ENCODE results near the gene VEGFB.

VEGFB gene

DNA sequence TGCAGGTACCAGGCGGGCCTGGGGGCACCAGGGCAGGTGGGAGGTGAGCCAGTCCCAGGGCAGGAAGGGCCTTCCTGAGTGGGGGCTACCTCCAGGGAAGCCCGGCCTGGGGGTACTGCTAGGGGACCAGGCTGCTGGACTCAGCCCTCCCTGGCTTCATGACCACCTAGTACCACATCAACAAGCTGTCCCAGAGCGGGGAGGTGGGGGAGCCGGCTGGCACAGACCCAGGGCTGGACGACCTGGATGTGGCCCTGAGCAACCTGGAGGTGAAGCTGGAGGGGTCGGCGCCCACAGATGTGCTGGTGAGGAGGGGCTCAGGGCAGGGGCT is 15.1 kb upstream of the VEGFB start:
- TF ChIP-seq EP300 (IDR thresholded peaks at IDR 0.05; ENCODE audit: borderline replicate concordance), result no peak

DNA sequence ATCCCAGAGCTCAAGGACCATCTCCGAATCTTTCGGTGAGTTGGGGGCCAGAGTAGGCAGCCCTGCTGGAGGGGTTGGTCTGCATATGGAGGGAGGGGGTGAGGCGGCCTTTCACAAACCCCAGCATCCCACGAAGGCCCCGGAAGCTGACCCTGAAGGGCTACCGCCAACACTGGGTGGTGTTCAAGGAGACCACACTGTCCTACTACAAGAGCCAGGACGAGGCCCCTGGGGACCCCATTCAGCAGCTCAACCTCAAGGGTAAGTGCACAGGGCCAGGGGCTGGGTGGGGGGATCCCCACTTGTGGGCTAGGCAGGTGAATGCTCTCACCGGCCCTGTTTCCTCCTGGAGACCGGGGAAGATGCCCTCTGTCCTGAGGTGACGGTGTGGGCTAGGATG is 14.6 kb upstream of the VEGFB start:
- TF ChIP-seq TAF1 (IDR thresholded peaks at IDR 0.05; ENCODE audit: low read depth) (no peak), NFIC (IDR thresholded peaks at IDR 0.05) (no peak), EGR1 (IDR thresholded peaks at IDR 0.05) (no peak), YY1 (IDR thresholded peaks at IDR 0.05; ENCODE audit: low read depth) (no peak), ZBTB7A (IDR thresholded peaks at IDR 0.05; ENCODE audit: low read depth) (no peak), TCF12 (IDR thresholded peaks at IDR 0.05; ENCODE audit: low read depth) (no peak), TEAD4 (IDR thresholded peaks at IDR 0.05) (no peak), FOXM1 (IDR thresholded peaks at IDR 0.05; ENCODE audit: borderline replicate concordance, low read depth) (no peak), RAD21 (IDR thresholded peaks at IDR 0.05; ENCODE audit: low read depth) (no peak), EP300 (IDR thresholded peaks at IDR 0.05; ENCODE audit: borderline replicate concordance) (no peak), CREB1 (IDR thresholded peaks at IDR 0.05; ENCODE audit: low read depth) (no peak)
- TF ChIP-seq, protein P1, sequence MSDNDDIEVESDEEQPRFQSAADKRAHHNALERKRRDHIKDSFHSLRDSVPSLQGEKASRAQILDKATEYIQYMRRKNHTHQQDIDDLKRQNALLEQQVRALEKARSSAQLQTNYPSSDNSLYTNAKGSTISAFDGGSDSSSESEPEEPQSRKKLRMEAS (IDR thresholded peaks at IDR 0.05), result no peak
- TF ChIP-seq, protein P2, sequence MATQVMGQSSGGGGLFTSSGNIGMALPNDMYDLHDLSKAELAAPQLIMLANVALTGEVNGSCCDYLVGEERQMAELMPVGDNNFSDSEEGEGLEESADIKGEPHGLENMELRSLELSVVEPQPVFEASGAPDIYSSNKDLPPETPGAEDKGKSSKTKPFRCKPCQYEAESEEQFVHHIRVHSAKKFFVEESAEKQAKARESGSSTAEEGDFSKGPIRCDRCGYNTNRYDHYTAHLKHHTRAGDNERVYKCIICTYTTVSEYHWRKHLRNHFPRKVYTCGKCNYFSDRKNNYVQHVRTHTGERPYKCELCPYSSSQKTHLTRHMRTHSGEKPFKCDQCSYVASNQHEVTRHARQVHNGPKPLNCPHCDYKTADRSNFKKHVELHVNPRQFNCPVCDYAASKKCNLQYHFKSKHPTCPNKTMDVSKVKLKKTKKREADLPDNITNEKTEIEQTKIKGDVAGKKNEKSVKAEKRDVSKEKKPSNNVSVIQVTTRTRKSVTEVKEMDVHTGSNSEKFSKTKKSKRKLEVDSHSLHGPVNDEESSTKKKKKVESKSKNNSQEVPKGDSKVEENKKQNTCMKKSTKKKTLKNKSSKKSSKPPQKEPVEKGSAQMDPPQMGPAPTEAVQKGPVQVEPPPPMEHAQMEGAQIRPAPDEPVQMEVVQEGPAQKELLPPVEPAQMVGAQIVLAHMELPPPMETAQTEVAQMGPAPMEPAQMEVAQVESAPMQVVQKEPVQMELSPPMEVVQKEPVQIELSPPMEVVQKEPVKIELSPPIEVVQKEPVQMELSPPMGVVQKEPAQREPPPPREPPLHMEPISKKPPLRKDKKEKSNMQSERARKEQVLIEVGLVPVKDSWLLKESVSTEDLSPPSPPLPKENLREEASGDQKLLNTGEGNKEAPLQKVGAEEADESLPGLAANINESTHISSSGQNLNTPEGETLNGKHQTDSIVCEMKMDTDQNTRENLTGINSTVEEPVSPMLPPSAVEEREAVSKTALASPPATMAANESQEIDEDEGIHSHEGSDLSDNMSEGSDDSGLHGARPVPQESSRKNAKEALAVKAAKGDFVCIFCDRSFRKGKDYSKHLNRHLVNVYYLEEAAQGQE (IDR thresholded peaks at IDR 0.05; ENCODE audit: low read depth), result no peak
- TF ChIP-seq, protein P3, sequence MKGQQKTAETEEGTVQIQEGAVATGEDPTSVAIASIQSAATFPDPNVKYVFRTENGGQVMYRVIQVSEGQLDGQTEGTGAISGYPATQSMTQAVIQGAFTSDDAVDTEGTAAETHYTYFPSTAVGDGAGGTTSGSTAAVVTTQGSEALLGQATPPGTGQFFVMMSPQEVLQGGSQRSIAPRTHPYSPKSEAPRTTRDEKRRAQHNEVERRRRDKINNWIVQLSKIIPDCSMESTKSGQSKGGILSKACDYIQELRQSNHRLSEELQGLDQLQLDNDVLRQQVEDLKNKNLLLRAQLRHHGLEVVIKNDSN (IDR thresholded peaks at IDR 0.05), result no peak

DNA sequence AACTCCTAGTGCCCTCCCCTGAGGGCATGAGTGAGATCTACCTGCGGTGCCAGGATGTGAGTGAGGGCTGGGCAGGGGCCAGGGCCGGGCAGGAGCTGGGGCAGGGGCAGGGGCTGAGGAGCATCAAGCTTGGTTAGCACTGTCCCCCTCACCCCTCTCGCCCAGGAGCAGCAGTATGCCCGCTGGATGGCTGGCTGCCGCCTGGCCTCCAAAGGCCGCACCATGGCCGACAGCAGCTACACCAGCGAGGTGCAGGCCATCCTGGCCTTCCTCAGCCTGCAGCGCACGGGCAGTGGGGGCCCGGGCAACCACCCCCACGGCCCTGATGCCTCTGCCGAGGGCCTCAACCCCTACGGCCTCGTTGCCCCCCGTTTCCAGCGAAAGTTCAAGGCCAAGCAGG is 14.1 kb upstream of the VEGFB start:
- TF ChIP-seq TAF1 (IDR thresholded peaks at IDR 0.05; ENCODE audit: low read depth) (no peak), FOXM1 (IDR thresholded peaks at IDR 0.05; ENCODE audit: borderline replicate concordance, low read depth) (no peak), YY1 (IDR thresholded peaks at IDR 0.05; ENCODE audit: low read depth) (no peak)
- TF ChIP-seq, protein P2 (IDR thresholded peaks at IDR 0.05; ENCODE audit: low read depth), result no peak

DNA sequence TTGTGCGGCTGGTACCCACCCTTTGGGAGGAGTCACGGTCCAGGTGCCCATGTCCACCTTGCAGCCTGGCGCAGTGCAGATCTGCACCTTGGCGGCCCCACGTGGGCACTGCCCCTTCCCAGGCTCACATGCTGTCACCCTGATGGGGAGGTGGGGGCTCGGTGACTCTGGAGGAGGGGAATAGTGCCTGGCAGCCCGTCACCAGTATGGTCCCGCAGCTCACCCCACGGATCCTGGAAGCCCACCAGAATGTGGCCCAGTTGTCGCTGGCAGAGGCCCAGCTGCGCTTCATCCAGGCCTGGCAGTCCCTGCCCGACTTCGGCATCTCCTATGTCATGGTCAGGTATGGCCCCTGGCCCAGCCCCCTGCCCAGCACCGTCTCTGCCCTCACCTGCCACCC is 13.6 kb upstream of the VEGFB start:
- TF ChIP-seq YY1 (IDR thresholded peaks at IDR 0.05; ENCODE audit: low read depth), result no peak
- TF ChIP-seq, protein P3 (IDR thresholded peaks at IDR 0.05), result no peak
- TF ChIP-seq, protein P1 (IDR thresholded peaks at IDR 0.05), result no peak
- TF ChIP-seq FOXM1 (IDR thresholded peaks at IDR 0.05; ENCODE audit: borderline replicate concordance, low read depth), result no peak
- no peak for TF ChIP-seq EP300 (IDR thresholded peaks at IDR 0.05; ENCODE audit: borderline replicate concordance)
- no peak for TF ChIP-seq RAD21 (IDR thresholded peaks at IDR 0.05; ENCODE audit: low read depth)
- TF ChIP-seq TAF1 (IDR thresholded peaks at IDR 0.05; ENCODE audit: low read depth), result no peak
- no peak for TF ChIP-seq CREB1 (IDR thresholded peaks at IDR 0.05; ENCODE audit: low read depth)
- TF ChIP-seq EGR1 (IDR thresholded peaks at IDR 0.05), result no peak
- no peak for TF ChIP-seq CEBPB (IDR thresholded peaks at IDR 0.05)
- no peak for TF ChIP-seq NFIC (IDR thresholded peaks at IDR 0.05)
- TF ChIP-seq, protein P2 (IDR thresholded peaks at IDR 0.05; ENCODE audit: low read depth), result no peak
- TF ChIP-seq TCF12 (IDR thresholded peaks at IDR 0.05; ENCODE audit: low read depth), result no peak
- TF ChIP-seq ZBTB7A (IDR thresholded peaks at IDR 0.05; ENCODE audit: low read depth), result no peak
- TF ChIP-seq TEAD4 (IDR thresholded peaks at IDR 0.05), result no peak

DNA sequence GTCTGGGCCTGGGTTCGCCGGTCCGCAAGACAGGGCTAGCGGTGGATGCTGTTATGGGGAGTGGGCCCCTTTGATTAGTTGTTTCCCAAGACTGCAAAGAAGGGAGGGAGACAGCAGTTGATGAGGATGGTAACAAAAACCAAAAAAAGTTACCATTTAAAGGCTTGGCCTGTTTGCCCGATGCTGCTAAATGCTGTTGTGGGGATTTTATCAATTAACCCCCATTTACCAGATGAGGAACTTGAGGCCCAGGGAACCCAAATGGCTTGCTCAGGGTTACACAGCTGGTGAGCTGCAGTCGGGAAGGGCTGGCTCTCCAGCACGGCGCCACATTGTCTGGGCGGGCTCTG is 11.8 kb upstream of the VEGFB start:
- TF ChIP-seq ZBTB7A (IDR thresholded peaks at IDR 0.05; ENCODE audit: low read depth), result no peak
- no peak for TF ChIP-seq NFIC (IDR thresholded peaks at IDR 0.05)
- TF ChIP-seq EP300 (IDR thresholded peaks at IDR 0.05; ENCODE audit: borderline replicate concordance), result no peak
- TF ChIP-seq, protein P3 (IDR thresholded peaks at IDR 0.05), result no peak
- no peak for TF ChIP-seq TEAD4 (IDR thresholded peaks at IDR 0.05)
- no peak for TF ChIP-seq CEBPB (IDR thresholded peaks at IDR 0.05)
- TF ChIP-seq TCF12 (IDR thresholded peaks at IDR 0.05; ENCODE audit: low read depth), result no peak
- TF ChIP-seq FOXM1 (IDR thresholded peaks at IDR 0.05; ENCODE audit: borderline replicate concordance, low read depth), result no peak
- TF ChIP-seq, protein P2 (IDR thresholded peaks at IDR 0.05; ENCODE audit: low read depth), result no peak
- TF ChIP-seq, protein P1 (IDR thresholded peaks at IDR 0.05), result no peak
